GM19452 (cell line): ENCODE data around the gene MPC1.
"Not testable (repeated sequence)": the region's sequence is repeated elsewhere in the genome, so short reads cannot be mapped to it uniquely, and the experiment has no call there.

Source experiments
- ATAC-seq: cut with Tn5 transposase; IDR thresholded peaks from one replicate; pipeline ENCODE4 v1.9.1; 2021; ENCODE audit not compliant: unreplicated experiment

The MPC1 gene

GRCh38 chr6:166382500-166382932, 224 bp downstream of the MPC1 start:
- ATAC-seq, result peak; percentile 8

GRCh38 chr6:166381733-166382499, 824 bp downstream of the MPC1 start:
- peak; percentile 48 for ATAC-seq

- ATAC-seq, result no peak
Measured at GRCh38 chr6:166381381-166381732, 1.4 kb downstream of the MPC1 start.

- ATAC-seq, result no peak
Measured at GRCh38 chr6:166379800-166380199, 2.9 kb downstream of the MPC1 start.

DNA sequence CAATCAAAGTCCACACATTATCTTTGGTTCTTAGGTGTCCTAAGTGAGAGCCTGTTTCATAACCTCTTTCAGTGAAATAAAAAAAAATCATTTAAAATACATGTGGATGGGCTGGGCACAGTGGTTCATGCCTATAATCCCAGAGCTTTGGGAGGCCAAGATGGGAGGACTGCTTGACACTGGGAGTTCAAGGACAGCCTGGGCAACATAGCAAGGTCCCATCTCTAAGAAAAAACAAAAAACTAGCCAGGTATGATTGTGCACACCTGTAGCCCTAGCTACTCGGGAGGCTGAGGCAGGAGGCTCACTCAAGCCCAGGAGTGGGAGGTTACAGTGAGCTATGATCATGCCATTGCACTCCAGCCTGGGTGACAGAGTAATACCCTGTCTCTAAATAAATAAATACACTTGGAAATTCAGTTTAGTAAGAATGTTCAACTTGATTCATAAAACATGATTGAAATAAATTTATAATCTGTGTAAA, 3.6 kb downstream of the MPC1 start:
- no peak for ATAC-seq

DNA sequence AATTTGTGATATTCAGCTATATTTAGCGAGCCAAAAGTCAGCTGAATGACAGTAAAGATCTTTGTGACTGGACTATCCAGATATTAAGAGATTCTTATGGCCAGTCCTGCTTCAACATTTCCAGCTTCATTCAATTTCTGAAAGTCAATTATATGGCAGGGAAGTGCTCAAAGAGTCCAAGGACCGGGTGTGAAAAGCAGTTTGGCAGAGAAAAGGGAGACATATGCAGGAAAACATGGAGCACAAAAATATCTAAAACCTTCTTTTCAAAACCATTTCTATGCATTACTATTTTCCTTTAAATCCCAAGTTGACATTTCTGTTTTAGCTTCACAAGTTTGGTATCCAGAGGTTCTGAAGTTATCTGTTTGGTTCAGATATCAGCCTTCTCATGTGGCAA, 5.0 kb downstream of the MPC1 start:
- no peak for ATAC-seq

DNA sequence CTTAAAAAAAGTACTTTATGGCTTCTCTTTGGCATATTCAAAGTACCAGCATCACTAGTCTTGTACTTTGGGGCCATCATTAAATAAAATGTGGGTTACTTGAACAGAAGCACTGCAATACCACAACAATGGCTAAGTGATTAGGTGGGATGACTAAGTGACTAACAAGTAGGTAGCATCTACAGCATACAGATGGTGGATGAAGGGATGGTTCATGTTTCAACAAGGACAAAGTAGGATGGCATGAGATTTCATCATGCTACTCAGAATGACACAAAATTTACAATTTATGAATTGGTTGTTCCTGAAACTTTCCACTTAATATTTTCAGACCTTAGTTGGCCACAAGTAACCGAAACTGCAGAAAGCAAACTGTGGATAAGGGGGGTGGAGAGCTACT, 7.7 kb downstream of the MPC1 start:
- no peak for ATAC-seq

- no peak for ATAC-seq
Measured at GRCh38 chr6:166370489-166370888, 12.3 kb downstream of the MPC1 start.

DNA sequence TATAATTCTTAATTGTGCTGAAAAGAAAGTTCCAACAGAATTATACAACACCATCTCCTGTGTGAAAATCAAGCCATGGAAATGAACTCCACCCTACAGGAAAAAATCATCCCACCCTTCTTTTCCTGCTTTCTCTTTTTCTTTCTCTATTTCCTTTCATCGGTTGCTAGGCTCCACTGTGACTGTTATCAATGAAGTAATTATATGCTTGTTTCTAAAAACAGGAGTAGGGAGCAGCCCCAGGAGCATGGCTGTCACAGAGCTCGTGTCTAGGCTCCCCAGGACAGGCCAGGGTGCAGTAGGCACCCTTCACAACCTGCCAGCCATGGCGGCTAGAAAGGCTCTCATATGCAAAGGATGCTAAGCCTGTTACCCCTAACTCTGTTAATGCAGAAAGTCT, 13.0 kb downstream of the MPC1 start:
- no peak for ATAC-seq

- ATAC-seq, result no peak
Measured at GRCh38 chr6:166366921-166367320, 15.8 kb downstream of the MPC1 start.

DNA sequence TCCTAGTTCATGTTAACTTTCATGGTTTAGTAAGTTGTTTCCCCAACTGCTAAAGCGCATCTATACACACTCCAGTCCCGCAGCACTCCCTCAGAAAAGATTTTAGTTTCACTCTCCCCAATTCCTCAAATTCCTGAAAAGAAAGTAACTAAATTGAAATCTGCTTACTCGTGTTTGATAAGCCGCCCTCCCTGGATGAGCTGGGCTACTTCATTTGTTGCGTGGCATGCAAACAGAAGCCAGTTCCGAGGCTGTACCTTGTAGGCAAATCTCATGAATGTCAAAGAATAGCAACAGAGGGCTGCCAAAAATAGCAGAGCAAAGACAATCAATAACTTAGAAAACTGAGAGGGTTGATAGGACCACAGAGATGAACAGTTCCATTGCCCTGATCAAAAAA, 16.9 kb downstream of the MPC1 start:
- ATAC-seq, result no peak

- no peak for ATAC-seq
Measured at GRCh38 chr6:166365221-166365620, 17.5 kb downstream of the MPC1 start.

DNA sequence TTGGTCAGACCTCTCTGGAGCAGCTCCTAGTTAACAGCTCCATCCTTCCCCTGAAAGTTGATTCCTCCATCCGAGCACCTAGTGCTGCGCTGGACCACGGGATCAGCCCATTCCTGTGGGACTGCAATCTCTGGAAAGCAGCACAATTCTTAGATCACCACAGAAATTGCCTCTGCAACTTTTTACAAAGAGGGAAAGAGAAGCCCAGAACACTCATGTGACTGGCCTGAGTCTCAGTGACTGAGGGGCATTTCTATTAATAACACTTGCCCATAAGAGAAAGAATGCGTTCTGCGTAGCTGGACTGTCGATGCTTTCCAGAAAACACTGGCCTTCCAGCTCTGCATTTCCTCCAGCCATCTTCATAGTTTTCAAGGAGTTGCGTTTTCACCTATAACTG, 18.3 kb downstream of the MPC1 start:
- no peak for ATAC-seq

- not testable (repeated sequence) for ATAC-seq
Measured at GRCh38 chr6:166362427-166362826, 20.3 kb downstream of the MPC1 start.

GRCh38 chr6:166361077-166361429, 21.7 kb downstream of the MPC1 start:
- no peak for ATAC-seq

GRCh38 chr6:166360243-166361076, 22.3 kb downstream of the MPC1 start:
- no peak for ATAC-seq

DNA sequence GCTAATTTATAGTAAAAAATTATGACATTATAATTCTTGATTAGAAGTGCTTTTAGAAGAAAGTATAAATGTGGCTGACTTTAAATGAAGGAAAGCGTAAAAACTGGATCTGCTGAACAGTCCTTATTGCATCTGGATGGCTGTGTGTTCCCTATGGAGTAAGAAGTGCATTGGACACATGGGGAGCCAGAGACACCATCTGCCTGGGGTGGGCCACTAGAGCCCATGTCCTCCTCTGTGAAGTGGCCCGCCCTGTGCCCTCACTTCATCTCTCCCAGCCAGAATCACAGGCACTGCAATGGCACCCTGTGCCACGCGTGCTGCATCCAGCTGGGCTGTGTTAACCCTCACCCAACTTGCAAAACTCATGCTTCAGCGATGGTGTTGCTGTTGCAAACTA, 27.2 kb downstream of the MPC1 start:
- ATAC-seq, result no peak

- ATAC-seq, result no peak
Measured at GRCh38 chr6:166354965-166355364, 27.8 kb downstream of the MPC1 start.

DNA sequence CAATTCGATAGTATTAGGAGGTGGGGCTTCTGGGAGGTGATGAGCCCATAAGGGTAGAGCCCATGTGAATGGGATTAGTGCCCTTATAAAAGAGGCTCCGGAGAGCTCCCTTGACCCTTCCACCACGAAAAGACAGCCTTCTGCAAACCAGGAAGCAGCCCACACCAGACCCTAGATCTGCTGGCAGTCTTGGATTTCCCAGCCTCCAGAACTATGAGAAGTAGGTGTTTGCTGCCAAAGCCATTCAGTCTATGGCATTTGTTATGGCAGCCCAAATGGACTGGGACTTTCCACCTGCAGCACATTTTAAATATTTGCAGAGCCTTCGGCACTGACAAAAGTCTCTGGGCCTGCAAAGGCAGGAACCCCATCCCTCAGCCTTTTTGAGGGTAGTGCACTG, 28.6 kb downstream of the MPC1 start:
- no peak for ATAC-seq

DNA sequence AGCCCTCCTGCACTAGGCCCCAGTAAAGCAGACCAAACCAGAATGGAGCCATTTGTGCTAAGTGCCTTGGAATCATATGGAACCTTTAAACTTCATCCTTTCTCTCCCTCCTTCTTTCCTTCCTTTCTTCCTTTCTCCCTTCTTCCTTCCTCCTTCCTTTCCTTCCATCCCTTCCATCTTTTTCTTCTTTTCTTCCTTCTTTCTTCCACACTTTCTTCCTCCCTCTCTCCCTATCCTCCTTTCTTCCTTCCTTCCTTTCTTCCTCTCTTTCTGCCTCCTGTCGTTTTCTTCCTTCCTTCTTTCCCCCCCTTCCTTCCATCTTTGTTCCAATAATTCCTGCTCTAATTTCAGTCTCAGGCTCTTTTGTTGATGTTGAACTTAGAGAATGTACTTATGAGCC, 29.2 kb downstream of the MPC1 start:
- no peak for ATAC-seq

DNA sequence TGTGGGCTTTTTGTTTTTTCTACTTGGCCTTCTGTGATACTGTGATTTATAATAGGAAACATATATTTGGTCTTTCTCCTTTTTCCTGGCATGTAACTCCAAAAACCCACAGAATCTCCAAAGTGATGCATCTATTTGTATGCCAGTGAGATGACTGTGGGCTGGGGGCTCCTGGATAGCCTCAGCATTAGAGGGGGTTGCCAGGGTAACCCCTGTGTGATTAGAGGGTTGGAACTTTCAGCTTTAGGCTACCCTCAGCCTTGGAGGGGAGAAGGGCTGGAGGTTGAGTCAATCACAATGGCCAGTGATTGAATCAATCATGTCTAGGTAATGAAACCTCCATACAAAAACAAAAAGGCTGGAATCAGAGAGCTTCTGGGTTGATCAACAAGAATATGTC, 29.8 kb downstream of the MPC1 start:
- no peak for ATAC-seq

- peak; percentile 86 for ATAC-seq
Measured at GRCh38 chr6:166351715-166352285, 30.9 kb downstream of the MPC1 start.
